ENCODE data around the gene PRRT2.
"Not testable (repeated sequence)": the region's sequence is repeated elsewhere in the genome, so short reads cannot be mapped to it uniquely, and the experiment has no call there.

Gene PRRT2

DNA sequence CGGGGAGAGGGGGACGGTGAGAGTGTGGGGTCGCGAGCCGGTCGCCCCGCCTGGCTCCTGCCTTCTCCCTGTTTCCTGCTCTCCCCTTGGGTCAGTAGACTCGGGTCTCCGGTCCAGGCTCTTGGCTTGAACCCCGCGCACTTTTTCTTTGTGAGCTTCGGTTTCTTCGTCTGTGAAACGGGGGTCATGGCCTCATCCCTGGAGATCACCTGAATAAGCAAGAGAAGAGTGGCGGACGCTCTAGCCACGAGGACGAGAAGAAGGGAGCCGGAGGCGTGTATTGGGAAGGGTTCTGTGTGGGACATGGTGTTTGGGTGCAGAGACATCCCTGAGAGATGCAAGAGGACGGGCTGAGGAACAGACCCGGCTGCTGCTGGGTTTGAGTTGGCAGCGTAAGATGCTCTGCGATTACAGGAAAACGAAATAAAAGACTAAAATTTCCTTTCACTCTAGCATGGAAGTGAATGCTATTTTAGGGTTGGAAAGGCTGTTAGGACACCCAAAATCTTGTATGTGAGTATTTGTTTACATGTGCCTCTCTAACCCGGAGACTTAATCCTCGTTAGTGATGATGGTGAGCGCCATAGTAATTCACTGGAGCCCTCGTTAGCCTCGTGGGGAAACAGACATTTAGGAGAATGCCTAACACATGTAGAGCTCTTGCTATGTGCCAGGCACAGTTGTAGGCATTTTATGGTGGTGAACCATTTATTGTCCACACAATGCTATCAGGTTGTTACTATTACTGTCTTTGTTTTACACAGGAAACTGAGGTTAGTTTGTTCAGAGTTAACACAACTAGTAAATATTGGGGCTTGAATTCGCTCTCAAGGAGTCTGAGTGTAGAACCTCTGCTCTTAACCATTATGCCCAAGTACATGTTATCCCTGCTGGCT lies 20.8 kb upstream of the PRRT2 start:
- DNase-seq (ENCODE audit: low read depth): no peak

DNA sequence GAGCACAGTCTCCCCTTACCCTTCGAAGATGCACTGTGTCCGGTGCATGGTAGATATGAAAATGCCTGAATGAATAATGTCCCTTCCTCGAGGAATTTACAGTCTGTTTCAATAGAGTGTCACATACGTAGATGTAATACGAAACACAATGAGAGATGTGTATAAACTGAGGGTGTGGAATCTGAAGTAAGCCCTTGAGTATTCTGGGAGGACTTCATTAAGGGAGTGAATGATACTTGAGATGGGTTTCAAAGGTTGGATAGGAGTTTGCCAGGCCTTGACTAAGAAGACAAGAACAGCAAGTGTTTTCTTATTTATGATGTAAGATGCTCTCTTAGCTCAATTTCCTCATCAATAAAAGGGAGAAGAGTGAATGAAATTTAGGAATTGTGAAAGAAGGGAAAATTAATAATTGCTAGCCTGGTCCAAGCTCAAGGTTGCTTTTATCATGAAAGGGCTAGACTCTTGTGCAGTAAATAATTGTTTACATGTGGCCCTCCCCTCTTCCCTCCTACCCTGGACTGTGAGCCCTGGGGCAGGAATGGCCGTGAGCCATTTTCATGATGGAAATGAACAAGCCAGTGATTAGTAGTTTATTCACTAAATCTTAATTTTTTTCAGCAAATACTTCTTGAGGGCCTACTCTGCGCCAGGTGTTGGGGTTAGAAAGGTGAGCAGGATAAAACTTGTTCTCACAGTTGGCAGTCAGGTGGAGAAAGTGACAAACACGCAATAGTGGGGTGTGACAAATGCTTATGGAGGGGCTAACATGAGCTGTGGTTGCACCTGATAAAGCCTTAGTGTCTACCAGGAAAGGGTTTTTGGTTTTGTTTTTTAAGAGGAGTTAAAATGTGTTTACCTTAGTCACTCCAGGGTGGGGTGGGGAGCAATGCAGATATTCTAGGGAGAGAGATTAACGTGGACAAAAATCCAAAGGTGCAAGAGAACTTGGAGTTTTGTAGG lies 19.9 kb upstream of the PRRT2 start:
- no peak for DNase-seq (ENCODE audit: low read depth)

DNA sequence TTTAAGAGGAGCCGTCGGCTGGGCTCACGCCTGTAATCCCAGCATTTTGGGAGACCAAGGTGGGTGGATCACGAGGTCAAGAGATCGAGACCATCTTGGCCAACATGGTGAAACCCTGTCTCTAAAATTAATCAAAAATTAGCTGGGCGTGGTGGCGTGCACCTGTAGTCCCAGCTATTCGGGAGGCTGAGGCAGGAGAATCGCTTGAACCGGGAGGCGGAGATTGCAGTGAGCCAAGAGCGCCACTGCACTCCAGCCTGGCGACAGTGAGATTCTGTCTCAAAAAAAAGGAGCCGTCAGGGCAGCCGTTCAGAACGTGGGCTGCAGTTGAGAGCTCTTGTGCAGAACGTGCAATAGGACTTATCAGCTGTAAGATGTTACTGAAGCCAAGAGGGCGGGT lies 18.8 kb upstream of the PRRT2 start:
- not testable (repeated sequence) for DNase-seq (ENCODE audit: low read depth)

DNA sequence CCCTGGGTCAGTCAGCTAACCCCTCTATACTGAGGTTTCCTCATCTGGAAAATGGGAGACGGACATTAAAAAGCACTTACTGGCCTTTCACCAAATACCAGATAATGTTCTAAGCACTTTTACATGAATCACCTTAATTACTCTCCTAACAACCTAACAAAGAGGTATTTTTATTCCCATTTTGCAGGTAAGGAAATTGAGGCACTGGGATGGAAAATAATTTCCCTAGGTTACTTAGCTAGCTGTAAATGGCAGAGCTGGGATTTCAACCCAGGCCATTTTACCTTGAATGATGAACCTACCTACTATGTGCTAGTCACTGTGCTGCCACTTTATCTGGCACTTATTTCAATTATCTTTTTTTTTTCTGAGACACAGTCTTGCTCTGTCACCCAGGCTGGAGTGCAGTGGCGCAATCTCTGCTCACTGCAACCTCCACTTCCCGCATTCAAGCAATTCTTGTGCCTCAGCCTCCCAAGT lies 17.7 kb upstream of the PRRT2 start:
- DNase-seq (ENCODE audit: low read depth): no peak

DNA sequence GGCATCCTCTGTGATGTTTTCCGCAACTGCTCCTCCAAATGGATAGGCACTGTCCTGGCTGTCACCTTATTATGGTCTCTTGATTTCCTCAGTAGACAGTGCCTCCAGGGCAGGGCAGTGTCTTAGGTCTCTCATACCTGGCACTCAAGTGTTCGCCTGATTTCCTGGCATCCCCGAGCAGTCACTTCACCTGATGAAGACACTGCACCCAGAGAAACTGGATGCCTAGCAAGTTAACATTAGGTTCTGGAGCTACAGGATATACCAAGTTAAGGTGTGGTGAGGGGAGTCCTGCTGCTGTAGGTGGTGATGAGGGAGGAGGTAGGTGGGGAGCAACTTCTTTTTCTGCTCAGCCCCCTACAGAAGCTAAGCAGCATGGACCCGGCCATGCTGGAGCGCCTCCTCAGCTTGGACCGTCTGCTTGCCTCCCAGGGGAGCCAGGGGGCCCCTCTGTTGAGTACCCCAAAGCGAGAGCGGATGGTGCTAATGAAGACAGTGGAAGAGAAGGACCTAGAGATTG lies 9.5 kb upstream of the PRRT2 start:
- no peak for DNase-seq (ENCODE audit: low read depth)

DNA sequence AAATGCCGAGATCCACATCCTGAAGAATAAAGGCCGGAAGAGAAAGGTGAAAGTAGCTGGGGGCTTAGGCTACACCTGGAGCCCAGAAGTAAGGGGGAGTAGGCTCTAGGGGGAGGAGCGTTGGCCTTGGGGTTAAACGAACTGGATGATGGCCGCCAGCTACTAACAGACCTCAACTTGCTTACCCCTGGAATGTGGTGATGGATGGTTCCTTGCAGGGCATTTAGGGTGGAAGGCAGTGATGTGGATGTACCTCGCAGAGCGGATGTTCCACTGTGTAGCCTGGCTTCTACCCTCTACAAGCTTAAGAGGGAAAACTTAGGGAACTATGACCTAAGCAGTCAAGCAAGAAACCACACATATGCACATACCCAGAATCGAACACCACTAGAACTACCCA lies 8.0 kb upstream of the PRRT2 start:
- no peak for DNase-seq (ENCODE audit: low read depth)

DNA sequence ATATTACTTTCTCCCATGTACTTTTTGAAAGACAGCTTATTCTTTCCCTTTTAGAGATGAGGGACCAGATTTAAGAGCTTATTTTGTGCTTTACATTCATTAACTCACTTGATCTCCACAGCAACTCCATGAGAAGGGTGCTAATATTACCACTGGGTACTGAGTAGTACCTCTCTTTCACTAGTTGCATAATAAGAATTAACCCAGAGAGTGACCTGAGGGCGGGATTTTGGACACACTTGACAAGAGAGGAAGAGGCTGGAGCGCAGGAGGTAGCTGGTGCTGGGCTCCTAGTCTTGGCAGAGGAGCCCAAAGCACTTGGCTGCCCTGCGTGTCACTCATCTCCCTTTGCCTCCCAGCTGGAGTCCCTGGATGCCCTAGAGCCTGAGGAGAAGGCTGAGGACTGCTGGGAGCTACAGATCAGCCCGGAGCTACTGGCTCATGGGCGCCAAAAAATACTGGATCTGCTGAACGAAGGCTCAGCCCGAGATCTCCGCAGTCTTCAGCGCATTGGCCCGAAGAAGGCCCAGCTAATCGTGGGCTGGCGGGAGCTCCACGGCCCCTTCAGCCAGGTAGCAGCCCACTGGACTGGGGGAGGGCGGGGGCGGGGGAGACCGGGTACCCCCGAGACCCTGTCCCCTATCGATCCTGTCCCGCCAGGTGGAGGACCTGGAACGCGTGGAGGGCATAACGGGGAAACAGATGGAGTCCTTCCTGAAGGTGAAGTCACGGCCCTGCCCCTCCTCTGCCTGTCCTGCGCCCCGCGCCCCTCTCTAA lies 7.3 kb upstream of the PRRT2 start:
- DNase-seq (ENCODE audit: low read depth): no peak

DNA sequence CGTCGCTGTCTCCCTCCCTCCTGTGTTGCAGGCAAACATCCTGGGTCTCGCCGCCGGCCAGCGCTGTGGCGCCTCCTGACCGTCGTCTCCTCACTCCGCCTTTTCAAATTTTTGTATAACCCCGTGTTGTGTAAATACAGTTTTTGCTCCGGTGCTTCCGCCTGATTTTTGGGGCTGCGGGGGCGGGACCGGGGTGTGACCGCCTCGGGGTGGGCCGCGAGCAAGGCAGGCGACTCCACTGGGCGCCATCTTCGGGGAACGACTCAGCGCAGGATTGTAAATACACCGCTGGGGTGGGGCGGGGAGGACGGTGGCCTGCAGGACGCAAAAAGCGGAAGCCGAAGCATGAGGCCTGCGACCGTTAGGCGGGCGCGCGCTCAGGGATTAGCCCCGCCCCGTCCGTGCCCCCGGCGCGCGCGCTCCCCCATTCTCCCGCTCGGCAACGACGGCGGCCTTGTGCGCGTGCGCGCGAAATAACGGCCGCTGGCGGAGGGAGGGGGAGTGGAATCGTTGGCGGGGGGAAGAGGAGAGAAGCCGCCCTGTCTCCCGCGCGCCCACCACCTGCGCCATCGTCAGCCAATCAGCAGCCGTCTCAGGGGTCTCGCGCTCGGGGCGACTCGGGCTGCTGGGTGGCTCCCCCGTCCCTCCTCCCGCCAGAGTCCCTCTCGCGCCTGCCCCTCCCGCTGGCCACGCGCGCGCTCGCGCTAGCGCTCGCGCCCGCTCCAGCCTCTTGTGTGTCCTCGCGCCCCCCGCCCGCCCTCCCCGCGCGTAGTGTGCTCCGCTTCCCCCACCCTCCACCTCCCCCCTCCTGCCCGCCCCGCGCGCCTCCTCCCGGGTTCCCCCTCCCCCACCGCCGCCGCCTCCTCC lies 6.5 kb upstream of the PRRT2 start:
- DNase-seq (ENCODE audit: low read depth): peak; percentile 95

DNA sequence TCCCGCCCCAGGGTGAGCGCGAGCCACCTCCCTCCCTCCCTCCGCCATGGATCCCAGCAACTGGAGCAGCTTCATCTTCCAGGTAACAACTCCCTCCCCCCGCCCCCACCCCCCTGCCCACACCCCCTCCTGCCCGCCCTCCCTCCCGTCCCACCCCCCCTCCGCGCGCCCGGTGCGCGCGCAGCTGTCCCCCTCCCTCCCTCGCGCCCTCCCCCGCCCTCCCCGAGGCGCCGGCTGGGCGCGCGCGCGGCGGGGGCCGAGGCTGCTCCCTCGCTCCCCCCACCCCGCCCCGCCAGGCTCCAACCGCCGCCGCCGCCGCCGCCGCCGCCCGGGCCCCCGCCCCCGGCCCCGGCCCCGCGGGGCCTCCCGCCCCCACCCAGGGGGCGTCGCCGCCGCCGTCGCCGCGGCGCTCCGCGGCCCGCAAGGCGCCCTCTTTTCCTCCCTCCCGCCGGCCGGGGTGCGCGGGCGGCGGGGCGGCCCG lies 5.9 kb upstream of the PRRT2 start, which contains the start of gene MAZ:
MAZ (plus strand) TSS at position 431 of the 481 bp plus-strand sequence. CDS start 173 bp downstream, outside the sequence.
- DNase-seq (ENCODE audit: low read depth): peak; percentile 70

DNA sequence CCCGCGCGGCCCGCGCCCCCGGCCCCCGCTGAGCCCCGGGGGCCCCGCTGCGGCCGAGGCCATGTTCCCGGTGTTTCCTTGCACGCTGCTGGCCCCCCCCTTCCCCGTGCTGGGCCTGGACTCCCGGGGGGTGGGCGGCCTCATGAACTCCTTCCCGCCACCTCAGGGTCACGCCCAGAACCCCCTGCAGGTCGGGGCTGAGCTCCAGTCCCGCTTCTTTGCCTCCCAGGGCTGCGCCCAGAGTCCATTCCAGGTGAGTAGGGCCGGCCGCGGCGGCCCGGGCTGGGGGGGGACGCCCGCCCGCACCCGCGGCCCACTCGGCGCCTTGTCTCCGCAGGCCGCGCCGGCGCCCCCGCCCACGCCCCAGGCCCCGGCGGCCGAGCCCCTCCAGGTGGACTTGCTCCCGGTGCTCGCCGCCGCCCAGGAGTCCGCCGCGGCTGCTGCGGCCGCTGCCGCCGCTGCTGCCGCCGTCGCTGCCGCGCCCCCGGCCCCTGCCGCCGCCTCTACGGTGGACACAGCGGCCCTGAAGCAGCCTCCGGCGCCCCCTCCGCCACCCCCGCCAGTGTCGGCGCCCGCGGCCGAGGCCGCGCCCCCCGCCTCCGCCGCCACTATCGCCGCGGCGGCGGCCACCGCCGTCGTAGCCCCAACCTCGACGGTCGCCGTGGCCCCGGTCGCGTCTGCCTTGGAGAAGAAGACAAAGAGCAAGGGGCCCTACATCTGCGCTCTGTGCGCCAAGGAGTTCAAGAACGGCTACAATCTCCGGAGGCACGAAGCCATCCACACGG lies 5.2 kb upstream of the PRRT2 start:
- no peak for DNase-seq (ENCODE audit: low read depth)

DNA sequence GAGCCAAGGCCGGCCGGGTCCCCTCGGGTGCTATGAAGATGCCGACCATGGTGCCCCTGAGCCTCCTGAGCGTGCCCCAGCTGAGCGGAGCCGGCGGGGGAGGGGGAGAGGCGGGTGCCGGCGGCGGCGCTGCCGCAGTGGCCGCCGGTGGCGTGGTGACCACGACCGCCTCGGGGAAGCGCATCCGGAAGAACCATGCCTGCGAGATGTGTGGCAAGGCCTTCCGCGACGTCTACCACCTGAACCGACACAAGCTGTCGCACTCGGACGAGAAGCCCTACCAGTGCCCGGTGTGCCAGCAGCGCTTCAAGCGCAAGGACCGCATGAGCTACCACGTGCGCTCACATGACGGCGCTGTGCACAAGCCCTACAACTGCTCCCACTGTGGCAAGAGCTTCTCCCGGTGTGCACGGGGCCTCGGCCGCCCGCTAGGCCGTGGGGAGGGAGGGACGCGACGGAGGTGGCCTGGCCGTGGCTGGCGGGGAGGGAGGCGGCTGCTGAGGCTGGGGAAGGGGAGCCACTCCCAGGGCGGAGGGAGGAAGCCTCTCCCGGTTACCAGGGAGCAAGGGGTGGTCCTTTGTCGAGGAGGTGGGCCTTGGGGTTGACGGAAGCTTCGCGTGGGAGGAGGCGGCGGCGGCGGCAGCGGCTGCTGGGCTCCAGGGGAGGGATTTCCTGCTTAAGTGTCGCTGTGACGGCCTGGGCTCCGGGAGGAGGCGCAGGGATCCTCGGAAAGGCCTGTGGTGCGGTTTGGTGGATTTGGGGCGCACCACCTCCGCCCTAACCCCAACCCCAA lies 4.4 kb upstream of the PRRT2 start:
- DNase-seq (ENCODE audit: low read depth): peak; percentile 82

DNA sequence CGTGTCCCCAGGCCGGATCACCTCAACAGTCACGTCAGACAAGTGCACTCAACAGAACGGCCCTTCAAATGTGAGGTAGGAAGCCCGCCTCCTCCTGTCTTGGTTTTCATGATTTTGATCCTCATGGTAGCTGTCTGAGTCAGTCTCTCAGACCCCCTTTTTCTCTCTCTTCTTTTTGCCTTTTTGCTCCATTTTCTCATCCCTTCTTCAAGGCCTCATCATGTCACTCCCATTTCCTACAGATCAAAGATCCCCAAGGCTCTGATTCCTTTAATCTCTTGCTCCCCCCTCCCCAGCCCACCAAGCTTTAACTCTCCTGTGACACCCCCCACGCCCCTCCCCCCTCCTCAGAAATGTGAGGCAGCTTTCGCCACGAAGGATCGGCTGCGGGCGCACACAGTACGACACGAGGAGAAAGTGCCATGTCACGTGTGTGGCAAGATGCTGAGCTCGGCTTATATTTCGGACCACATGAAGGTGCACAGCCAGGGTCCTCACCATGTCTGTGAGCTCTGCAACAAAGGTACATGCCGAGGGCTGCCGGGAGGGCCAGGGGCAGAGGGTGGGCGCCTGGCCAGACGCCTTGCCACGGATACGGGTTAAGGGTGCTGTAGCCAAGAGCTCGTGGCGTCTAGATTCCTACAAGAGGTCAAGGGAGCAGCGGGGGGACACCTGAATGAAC lies 3.6 kb upstream of the PRRT2 start:
- DNase-seq (ENCODE audit: low read depth): no peak

DNA sequence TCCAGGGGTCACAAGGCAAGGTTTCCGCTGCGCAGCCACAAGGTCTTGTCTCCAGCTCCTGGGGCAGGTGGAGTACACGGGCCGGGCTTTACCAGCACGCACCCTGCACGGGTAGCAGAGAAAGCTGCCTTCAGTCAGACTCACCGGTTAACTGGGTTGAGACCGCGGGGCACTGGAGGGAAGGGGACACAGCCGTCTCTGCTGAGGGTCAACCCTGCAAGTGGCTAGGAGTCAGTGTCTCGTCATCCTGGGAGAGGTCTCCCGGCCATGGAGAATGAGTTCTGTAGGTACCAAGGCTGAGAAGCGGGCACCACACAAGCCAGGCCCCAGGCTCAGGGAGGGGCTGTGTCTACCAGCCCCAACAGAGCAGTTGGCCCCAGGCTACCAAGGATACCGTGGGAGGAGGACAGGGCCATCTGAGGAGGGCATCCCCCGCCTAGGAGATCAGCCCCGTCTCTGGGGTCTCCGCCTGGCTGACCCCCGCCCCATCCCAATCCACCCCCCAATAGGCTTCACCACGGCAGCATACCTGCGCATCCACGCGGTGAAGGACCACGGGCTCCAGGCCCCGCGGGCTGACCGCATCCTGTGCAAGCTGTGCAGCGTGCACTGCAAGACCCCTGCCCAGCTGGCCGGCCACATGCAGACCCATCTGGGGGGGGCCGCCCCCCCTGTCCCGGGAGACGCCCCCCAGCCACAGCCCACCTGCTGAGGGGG lies 2.8 kb upstream of the PRRT2 start:
- DNase-seq (ENCODE audit: low read depth): no peak

DNA sequence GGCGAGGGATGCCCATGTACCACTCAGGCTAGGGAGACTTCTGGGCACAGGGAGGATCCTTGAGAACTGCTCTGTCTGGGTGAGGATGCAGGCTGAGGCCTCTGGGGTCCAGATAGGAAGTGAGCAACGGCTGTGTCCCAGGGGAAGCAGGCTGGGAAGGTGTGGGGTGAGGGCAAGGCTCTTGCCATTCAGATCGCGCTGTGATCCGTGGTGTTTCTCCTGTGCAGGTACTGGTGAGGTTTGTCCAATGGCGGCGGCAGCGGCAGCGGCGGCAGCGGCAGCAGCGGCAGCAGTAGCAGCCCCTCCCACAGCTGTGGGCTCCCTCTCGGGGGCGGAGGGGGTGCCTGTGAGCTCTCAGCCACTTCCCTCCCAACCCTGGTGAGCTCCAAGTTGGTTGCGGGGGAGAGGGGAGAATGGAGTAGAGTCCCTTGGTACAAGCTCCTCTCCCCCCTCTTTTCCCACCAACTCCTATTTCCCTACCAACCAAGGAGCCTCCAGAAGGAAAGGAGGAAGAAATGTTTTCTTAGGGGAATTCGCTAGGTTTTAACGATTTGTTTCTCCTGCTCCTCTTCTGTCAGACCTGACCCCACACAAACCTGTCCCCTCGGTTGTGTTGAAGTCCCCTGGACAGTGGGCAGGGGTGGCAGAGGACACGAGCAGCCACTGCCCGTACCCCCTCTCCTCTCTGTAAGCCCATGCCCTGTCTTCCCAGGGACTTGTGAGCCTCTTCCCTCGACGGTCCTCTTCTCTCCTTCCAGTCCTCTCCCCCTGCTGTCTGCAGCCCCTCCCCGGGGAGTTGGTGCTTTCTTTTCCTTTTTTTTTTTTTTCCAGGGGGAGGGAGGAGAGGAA lies 1.9 kb upstream of the PRRT2 start:
- DNase-seq (ENCODE audit: low read depth): no peak

DNA sequence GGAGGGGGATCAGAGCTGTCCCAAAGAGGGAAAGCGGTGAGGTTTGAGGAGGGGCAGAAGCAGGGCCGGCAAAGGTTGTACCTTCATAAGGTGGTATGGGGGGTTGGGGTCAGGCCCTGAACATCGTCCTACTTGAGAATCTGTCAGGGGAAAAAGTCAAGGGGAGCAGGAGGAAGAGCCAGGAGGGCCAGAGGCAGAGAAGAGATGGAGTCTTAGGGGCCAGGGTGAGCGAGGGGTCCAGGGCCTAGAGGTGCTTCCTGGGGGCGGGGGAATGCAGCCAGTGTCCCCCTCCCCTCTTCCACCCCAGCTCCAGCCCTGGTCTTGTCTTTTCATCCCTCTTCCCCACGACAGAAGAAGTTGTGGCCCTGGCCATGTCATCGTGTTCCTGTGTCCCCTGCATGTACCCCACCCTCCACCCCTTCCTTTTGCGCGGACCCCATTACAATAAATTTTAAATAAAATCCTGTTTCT lies 1.3 kb upstream of the PRRT2 start:
- no peak for DNase-seq (ENCODE audit: low read depth)

DNA sequence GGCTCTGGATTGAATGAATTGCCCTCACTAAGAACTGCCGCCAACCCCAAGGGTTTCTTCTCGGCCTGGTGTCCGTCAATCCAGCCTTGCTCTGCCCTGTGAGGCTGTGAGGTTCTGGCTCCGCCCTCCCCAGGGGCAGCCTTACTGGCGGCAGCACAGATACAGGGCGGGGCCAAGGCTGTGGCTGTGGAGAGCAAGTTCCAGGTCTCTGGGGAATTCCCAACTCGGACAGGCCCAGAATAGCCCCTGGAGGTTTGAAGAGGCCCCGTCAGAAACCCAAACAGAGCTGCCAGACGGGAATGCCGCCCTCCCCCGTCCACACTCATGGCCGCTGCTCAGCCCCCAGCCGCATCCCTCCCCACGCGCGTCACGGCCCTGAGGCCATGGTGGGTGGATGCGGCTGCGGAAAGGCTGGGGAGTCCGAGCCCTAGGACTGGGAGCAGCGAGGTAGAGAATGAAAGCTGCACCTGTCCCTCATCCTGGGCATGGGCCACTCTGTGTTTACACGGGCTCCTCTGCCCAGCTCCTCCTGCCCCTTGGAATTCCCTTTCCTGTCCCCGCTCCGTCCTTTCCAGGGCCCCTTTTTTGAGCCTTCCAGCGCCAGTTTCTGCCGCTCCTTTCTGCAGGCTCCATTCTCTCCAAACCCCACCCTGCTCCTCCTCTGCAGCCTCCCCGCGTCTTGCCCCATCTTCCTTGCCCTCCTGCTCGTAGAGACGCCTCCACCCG lies 660 bp upstream of the PRRT2 start:
- DNase-seq (ENCODE audit: low read depth): peak; percentile 73
